GM21423 (cell line): ENCODE data around the gene TEP1.

ENCODE experiments used
- ATAC-seq: cut with Tn5 transposase; IDR thresholded peaks from one replicate; pipeline ENCODE4 v1.9.1; 2021; ENCODE audit warnings: mild to moderate bottlenecking, moderate library complexity; ENCODE audit not compliant: unreplicated experiment

Gene TEP1

DNA sequence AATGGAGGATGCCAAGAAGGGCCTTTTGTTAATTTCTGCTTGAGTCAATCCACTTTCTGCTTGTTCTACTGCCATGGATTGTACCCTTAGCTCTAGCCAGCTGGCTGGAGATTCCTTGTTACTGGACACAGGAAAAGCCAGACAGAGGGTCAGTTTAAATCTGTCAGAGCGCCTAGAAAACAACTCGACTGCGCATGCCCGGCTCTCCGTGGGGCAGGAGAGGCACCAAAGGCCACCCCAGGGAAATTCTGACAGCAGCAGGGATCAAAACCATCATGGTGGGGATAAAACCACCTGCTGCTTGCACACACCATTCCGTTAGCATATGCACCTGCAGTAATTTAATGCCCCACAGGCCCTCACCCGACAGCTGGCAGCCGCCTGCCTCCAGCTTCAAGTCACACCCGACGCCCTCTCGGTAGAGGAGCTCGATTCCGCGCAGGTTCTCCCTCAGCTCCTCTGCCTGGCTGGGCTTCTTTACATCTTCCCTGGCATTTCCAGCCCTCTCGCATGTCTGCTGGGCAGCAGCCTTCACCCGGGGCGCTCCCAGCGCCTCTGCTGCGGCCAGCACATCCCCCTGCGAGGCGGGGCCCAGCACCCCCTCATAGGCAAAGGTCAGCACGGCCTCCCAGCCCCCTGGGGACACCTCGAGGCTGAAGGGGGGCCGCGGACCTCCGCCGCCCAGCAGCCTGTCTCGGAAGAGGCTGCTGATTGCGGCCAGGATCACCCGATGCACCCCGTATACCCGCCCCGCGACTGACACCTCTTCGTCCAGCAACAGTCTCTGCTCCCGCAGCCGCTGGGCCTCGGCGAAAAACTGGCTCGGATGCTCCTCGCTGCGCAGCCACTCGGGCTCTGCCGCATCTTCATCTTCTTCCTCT, 21.6 kb upstream of the TEP1 start:
- no peak for ATAC-seq

DNA sequence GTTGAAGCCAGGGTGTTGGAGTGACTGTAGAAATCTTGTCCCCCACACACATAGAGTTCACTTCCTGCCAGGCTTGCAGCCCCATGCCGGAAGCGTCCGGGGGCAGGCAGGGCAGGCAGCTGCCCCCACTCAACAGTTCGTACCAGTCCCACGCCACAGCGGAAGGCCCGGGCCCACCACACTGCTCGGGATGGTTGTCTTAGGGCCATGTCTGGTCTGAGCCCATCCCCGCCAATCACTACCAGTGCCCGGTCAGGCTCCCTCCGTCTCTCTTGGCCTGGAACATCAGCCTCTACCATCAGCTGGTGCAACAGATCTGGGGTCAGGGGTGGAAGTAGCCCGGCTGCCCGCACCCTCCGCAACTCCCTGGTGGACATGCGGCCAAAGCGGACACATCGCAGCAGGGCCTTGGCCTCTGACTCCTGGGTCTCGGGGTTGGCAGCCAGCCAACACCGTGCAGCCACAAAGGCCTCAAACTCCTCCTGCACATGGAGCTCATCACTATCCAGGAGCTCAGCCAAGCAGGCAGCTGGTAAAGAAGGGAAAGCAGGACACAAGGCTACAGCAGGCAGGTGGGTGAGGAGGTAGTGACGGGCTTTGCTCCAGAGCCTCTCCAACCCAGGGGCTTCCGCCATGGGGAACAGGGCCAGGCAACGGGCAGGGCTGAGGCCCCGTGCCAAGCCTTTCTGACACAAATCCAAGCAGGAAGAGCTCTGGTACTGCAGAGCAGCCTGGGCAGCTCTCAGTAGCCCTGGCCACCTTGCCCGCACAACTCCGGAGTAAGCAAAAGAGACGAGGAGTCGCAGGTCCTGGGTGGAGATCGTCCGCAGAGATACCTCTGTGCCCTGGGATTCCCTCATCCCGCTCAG, 16.7 kb upstream of the TEP1 start:
- ATAC-seq, result no peak

DNA sequence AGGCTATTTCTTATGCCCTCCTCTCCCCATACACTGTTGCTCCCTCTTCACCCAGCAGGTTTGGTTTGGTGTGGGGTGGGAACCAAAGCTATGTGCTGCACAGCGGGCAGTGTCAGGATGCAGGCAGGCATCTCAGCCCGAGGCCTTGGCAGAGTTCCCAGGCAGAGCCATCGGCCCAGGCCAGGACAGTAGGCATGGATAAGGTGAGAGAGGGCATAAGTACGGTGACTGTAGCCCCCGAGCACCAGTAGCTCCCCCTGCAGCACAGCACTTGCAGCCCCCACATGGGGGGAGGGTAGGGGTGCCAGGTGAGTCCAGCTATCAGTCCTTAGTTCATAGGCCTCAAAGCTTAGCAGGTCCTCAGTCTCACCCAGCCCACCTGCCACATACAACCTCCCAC, 15.5 kb upstream of the TEP1 start:
- ATAC-seq, result no peak

DNA sequence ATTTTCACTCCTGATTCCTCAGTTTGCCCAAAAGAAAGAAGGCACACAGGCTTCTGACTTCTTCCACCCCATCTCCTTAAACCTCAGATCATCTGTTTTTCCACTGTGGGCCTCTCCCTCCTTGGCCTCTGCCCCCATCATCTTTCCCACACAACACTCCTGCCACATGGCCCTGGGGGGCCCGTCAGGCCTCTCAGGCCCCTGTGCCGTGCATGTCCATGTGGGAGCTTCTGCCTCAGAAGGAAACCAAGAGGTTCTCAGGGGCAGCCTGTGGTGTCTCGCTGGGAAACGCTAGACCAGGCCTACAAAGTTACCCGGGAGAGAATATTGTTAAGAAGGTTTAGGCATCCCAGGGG, 14.7 kb upstream of the TEP1 start:
- peak; percentile 23 for ATAC-seq

DNA sequence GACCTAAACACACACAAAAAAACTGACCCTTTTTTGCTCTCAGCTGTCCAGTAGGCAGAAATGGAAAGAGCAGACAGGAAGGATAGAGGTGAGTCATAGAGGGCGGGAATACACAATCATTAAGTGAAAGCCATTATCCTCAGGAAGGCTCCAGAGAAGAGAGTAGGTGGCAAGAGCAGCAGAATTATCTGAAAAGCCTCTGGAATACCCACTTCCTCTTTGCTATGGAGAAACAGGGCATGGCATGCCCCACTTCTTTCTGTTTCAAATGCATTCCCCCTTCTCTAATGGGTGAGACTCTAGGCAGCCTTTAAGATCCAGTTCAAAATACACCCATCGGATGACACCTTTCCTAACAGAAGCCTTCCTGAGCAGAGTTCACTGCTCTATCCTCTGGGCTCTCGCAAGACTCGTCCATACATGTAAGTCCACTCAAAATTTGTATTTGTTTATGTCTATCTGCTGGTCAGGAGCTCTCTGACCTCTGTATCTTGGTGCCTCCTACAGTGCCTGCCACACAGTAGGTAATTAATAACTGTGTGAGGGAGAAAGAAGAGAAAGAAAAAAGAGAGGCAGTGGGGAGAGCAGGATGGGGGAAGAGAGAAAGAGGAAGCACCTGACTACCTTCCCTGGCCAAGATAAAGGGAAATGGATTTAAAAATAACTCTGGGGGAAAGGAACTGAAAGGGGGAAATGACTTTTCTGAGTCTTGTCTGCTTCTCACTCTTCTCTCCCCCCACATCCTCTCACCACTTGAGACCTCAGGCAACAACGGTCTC, 14.1 kb upstream of the TEP1 start:
- peak; percentile 69 for ATAC-seq

DNA sequence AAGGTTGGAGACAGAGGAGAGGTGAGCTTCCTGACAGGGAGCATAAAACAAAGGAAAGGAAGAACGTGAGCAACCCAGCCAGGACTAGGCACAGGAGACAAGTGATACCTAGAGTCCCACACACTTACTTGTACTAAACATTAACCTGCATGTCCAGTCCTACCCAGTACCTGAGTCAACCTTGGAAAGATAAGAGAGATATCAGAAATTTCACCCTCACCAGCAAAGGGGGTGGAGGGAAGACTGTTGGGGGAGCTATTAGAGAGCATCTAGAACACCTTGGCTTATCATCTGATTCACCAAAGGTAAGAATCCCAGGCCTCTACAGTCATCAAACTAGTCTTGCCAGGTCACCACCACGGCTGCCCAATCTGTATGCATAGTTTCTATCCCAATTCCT, 11.6 kb upstream of the TEP1 start:
- no peak for ATAC-seq

DNA sequence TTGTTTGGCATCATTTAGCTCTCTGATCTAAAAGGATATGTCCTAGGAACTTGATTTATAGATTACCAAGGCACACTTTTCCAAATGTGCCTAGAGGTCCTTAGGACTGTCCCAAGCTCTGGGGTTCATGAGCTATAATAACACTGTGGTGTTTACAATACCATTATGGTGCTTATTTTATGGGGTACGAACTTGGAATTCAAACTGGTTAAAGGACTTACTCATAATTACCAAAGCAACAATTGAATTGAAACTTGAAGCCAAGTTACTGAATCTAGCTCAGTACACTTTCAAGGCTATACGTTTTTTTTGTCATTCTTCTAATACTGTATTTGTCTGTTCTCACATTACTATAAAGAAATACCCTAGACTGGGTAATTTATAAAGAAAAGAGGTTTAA, 9.6 kb upstream of the TEP1 start:
- ATAC-seq, result no peak

DNA sequence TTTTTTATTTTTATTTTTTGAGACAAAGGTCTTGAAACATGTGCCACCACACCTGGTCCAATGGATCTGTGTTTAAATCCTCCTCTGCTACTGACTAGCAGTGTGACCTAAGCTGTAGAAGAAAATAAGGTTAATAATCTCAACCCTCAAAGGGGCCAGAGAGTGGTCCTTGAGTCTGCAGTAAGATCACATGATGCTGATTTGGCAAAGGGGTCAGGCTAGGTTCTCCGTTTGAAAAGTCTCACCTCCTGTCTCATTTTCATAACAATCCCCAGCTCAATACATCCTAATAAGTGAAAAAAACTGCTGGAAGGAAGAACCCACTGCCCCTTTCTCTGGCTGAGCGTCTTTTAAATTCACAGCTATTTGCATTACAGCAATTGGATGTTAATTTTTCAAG, 8.0 kb upstream of the TEP1 start:
- ATAC-seq, result no peak

DNA sequence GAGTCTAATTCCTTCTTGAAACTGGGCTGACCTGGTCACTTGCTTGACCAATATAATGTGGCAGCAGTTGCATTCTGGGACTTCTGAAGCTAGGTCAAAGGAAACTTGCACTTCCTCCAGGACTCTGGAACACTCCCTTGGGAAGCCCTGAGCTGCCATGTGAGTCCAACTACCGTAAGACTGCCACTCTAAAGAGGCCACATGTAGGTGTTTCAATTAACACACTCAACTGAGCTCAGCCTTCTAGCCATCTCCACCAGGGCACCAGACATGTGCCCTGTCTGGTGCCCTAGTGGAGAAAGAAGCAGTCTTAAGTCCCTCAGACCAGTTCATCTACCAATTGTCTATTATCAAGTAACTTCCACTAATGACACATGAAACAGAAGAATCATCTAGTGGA, 6.1 kb upstream of the TEP1 start:
- ATAC-seq, result no peak

DNA sequence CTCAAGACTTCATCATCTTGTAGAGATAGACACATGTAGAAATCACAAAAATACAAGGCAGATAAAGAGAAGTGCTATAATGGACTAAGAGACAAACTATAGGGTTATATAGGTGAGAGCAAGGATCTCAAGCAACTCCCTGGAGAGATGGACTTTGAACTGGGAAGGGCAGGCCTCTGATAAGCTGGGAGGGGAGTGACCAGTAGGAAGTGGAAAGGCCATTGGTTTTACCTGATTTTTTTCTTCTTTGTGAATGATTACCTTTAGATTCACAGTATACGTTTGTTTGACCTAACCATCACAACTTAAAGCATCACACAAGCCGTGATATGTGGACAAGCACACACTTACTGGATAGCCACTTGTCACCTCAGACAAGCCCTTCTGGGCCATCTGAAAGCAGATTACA, 5.2 kb upstream of the TEP1 start:
- no peak for ATAC-seq

DNA sequence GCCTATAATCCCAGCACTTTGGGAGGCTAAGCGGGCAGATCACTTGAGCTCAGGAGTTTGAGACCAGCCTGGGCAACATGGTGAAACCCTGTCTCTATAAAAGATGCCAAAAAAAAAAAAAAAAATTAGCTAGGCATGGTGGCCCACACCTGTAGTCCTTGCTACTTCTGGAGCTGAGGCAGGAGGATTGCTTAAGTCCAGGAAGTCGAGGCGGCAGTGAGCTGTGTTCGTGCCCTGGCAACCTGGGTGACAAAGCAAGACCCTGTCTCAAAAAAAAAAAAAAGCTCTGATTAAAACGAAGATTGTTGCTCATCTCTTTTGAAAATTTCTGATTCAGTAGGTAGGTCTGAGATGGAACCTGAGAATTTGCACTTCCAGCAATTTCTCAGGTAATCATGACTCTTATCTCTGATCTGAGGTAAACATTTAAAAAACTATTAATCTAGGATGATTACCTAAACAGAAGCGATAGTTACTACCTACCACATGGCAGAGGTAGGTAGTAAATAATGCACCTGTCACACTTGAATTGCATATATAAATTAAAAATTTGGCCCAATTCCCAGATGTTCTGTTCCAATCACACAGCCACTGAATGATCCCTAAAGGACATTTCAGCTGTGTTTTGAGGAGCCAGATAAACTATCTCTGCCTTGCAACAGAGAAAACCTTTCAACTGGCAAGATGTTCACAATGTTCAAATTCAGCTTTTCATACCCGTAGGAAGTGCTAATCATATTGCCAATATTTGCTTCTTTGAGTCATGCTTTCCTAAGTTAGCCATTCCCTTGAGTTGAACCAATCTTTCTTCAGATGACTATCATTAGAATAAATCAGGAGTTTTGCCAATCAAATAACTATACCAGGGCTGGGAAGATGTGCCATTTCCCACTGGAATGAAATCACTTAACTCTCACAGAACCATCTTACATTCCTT, 4.2 kb upstream of the TEP1 start:
- no peak for ATAC-seq

DNA sequence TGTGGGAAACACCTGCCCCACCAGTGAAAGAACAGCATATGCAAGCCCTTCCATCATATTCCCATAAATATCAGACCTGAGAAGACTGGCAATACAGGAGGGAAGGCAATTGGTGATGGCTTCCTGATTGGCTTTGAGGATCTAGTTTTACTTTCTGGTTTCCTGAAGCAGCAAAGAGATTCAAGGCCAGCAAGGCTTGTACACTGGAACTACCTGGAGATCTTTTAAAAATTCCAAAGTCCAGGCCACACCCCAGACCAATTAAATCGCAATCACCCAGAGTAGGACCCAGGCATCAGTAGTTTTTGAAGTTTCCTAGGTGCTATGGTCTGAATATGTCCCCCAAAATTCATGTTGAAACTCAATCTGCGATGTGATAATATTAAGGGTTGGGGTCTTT, 2.9 kb upstream of the TEP1 start:
- no peak for ATAC-seq

DNA sequence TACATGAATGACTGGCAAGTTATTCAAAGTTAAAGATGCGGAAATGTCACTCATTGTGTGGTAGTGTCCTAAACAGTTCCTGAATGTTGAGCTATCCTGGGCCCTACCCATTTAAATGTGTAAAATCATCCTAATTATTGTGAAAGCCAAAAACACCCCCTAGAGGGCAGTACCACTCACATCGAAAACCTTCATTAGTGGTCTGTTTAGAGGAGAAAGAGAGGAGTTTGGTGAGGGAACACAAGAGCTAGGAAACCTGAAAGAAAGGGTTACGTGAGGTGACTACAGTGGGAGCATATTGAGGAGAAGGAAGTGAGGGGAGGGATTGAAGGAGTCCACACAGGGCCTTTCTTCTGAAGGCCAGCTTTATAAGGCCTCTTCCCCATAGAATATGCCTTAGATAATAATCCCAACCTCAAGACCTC, 2.5 kb upstream of the TEP1 start:
- no peak for ATAC-seq

DNA sequence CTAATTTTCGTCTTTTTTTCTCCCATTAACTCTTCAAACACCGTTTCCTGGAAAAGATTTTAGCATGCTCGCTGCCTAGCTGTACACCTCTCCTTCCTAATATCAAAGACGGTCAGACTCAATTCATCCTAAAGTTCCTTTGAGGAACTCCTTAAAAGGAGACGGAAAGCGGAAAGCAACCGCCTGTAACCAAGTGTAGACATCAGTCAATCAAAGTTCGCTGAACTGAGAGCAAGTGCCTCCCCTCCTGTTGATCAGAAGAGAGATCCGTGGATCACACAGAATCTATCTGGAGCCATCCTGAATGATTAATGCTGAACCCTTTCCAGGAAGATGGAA, 412 bp upstream of the TEP1 start:
- ATAC-seq, result peak; percentile 42

DNA sequence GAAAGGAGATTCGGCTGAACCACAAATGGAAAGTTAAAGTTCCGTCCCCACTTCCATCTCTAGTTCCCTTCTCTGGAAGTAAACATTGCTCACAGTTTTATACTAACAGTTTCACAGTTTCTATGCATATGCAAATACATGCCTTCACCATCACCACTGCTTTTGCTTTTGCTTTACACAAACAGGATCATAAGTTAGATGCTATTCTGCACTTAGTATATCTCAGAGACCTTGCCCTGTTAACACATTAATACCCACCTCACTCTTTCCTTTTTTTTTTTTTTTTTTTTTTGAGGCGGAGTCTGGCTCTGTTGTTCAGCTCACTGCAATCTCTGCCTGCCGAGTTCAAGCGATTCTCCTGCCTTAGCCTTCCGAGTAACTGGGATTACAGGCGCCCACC, 890 bp downstream of the TEP1 start:
- peak; percentile 57 for ATAC-seq

DNA sequence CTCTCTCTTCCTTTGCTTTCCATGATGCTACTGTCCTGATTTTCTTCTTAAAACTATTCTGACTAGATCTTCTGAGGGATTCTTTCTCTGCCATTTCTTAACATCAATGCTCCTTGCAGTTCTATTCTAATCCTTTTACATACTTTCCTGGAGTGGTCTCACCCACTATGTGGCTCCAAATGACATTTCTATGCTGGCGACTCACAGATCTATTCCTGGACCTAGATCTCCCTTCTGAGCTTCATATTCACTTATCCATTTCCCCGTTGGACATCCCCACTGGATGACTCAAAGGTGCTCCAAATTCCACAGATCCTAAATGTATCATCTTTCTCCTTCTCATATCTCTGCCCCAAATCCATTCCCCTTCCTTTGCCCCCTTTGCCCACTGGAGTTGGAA, 4.1 kb downstream of the TEP1 start:
- no peak for ATAC-seq

DNA sequence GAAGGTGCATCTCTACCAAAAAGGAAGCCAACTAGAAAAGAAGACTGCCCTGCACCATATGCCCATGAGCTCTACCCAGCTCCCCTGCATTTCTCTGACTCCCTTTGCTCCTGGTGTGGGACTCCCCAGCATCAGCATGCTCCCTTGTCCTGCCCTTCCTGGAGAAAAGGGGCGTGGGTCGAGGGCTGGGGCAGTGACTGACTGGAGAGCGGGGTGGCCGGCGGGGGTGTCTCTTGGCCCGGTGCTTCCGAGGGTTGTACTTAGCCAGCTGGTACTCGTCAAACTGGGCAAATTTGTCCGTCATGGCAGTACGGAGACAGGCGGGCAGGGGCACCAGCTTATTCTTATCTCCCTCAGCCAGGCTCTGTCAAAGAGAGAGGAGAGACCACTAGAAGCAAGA, 9.8 kb downstream of the TEP1 start:
- no peak for ATAC-seq

DNA sequence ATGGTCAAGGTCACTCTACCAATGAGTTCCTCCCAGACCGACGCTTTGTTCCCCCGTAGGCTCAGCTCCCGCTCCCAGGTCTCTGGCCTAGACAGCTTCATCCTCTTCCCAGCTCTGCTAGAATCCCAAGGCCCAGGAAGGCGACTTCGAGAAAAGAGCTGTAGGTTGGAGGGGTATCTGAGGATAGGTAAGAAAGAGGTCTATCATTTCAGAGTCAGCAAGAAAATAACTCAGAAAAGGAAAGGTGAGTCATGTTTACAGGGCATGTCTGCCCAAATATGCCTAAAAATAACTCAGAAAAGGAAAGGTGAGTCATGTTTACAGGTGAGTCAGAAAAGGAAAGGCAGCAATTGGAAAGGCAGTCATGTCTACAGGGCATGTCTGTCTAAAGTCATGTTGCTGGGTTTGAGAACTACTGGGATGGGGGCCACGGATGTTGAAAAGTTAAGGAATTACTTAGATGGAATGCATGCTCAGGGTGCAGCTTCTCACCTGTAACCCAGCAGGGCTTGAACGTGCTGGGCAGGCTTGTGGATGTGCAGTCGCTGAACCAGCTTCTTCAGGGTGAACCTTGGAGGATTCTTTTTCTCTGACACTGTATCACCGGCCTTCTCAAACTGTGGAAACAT, 12.2 kb downstream of the TEP1 start:
- no peak for ATAC-seq

DNA sequence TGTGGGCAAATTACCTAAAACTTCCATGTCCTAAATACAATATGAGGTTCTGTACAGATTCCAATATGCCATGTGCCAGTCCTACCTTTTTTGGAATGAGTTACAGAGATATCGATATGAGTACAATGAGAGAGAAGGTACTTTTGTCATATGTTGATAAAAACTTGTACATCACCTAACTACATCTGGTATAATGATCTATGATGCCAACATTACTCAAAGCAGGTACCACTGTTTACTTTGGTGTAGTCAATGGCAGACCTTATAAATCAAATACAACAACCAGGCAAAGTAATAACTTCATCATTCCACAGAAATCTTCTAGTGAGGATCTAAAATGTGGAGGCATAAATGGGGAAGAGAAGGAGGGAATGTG, 12.7 kb downstream of the TEP1 start:
- ATAC-seq, result no peak

DNA sequence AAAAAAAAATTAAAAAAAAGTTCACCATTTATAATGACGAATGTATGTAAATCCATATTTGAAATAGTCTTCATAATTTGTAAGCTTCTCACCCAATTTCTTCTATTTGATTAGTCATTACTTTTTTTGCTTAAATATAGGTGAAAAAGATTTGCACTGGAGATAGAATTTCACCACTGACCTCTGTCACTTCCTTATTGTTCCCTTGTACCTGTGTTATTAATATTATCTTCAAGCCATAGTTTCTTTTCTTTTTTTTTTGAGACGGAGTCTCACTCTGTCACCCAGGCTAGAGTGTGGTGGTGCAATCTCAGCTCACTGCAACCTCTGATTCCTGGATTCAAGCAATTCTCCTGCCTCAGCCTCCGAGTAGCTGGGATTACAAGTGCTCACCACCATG, 15.8 kb downstream of the TEP1 start:
- no peak for ATAC-seq
